ENCODE measurements around the gene UBTD2. TPM values are rescaled to one million over a fixed set of nuclear protein-coding genes. Genes with fewer than 3 reads are reported as not detected.

Gene UBTD2
- polyA plus RNA-seq, 1 experiment, result 9.4 TPM

- Histone ChIP-seq H3K36me3 (ENCODE audit: control insufficient read depth, insufficient read depth, low read length) (peaks cover 8% of the 10 kb centered on the region), H3K4me3 (ENCODE audit: low read depth, low read length) (no peak overlapping the region), H3K27me3 (ENCODE audit: control insufficient read depth, insufficient read depth, low read length) (no peaks in the 10 kb centered on the region)
- DNase-seq (ENCODE audit: low read depth), result no peak
- ChIA-PET POLR2A (no interaction called here), CTCF (no interaction called here)
- TF ChIP-seq, protein P1, sequence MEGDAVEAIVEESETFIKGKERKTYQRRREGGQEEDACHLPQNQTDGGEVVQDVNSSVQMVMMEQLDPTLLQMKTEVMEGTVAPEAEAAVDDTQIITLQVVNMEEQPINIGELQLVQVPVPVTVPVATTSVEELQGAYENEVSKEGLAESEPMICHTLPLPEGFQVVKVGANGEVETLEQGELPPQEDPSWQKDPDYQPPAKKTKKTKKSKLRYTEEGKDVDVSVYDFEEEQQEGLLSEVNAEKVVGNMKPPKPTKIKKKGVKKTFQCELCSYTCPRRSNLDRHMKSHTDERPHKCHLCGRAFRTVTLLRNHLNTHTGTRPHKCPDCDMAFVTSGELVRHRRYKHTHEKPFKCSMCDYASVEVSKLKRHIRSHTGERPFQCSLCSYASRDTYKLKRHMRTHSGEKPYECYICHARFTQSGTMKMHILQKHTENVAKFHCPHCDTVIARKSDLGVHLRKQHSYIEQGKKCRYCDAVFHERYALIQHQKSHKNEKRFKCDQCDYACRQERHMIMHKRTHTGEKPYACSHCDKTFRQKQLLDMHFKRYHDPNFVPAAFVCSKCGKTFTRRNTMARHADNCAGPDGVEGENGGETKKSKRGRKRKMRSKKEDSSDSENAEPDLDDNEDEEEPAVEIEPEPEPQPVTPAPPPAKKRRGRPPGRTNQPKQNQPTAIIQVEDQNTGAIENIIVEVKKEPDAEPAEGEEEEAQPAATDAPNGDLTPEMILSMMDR (IDR thresholded peaks at IDR 0.05; ENCODE audit: insufficient read depth, low read depth, low read length), result no peak
Observed at GRCh38 chr5:172171118-172171517, 112.4 kb downstream of the UBTD2 start.

DNA sequence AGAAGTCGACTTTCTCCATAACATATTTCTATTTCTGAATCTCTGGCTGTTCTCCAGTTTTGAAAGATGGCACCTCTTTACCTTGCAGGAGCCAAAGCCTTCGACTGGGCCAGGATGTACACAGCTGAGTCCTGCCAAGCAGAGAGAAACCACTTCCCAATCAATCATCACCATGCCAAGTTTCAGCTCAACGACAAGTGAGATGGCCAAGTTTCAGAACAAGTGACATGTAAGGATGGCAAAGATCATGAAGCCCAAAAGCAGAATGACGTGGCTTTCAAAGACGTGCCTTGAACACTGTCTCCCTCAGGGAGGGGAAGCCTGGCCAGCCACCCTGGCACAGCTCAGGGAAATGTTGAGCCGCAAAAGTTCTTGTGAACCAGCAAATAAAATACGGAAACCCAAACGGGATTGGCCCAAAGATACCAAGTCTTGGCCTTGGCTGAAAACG lies 113.3 kb downstream of the UBTD2 start:
- no peak for DNase-seq (ENCODE audit: low read depth)
- Histone ChIP-seq H3K27me3 (ENCODE audit: control insufficient read depth, insufficient read depth, low read length) (no peaks in the 10 kb centered on the region), H3K36me3 (ENCODE audit: control insufficient read depth, insufficient read depth, low read length) (peaks cover 8% of the 10 kb centered on the region), H3K4me3 (ENCODE audit: low read depth, low read length) (no peak overlapping the region)
- ChIA-PET CTCF (no interaction called here), POLR2A (no interaction called here)
- TF ChIP-seq, protein P1 (IDR thresholded peaks at IDR 0.05; ENCODE audit: insufficient read depth, low read depth, low read length), result no peak

- no peak overlapping the region for H3K4me3 ChIP-seq (ENCODE audit: low read depth, low read length)
- DNase-seq (ENCODE audit: low read depth), result no peak
- POLR2A ChIA-PET, result no interaction called here
- CTCF ChIA-PET, result no interaction called here
- TF ChIP-seq, protein P1 (IDR thresholded peaks at IDR 0.05; ENCODE audit: insufficient read depth, low read depth, low read length), result no peak
- H3K27me3 ChIP-seq (ENCODE audit: control insufficient read depth, insufficient read depth, low read length), result no peaks in the 10 kb centered on the region
- H3K36me3 ChIP-seq (ENCODE audit: control insufficient read depth, insufficient read depth, low read length), result peaks cover 8% of the 10 kb centered on the region
Observed at GRCh38 chr5:172169216-172169615, 114.3 kb downstream of the UBTD2 start.

DNA sequence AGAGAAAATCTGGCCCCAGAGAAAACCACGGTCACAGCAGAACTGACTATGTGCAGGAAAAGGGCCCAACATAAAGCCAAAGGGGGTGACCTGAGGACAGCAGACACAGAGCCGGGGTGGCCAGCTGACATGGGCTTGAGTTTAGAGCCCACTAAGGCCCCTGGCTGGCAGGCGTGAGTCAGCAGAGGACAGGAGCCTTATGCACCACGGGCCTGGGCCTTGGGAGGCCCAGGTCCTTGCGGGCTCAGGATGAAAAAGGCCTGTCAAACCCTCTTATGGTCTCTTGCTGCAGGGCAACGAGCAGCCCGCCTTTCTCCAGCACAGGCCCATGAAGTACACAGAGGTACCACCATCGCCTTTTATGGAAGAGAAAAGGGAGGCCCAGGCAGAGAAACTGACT lies 115.3 kb downstream of the UBTD2 start:
- TF ChIP-seq, protein P1 (IDR thresholded peaks at IDR 0.05; ENCODE audit: insufficient read depth, low read depth, low read length), result no peak
- CTCF ChIA-PET, result no interaction called here
- POLR2A ChIA-PET, result no interaction called here
- DNase-seq (ENCODE audit: low read depth), result no peak
- Histone ChIP-seq H3K4me3 (ENCODE audit: low read depth, low read length) (no peak overlapping the region), H3K36me3 (ENCODE audit: control insufficient read depth, insufficient read depth, low read length) (peaks cover 5% of the 10 kb centered on the region), H3K27me3 (ENCODE audit: control insufficient read depth, insufficient read depth, low read length) (no peaks in the 10 kb centered on the region)

GRCh38 chr5:172167895-172168294 lies 115.7 kb downstream of the UBTD2 start:
- POLR2A ChIA-PET, result no interaction called here
- Histone ChIP-seq H3K27me3 (ENCODE audit: control insufficient read depth, insufficient read depth, low read length) (no peaks in the 10 kb centered on the region), H3K36me3 (ENCODE audit: control insufficient read depth, insufficient read depth, low read length) (peaks cover 5% of the 10 kb centered on the region), H3K4me3 (ENCODE audit: low read depth, low read length) (no peak overlapping the region)
- CTCF ChIA-PET, result interaction anchor here (0.6 to 1.3 kb wide), 2 partner anchors 8 to 19 kb away, joined by 3 read pairs; no protein-coding TSS in a partner anchor
- no peak for DNase-seq (ENCODE audit: low read depth)
- TF ChIP-seq, protein P1 (IDR thresholded peaks at IDR 0.05; ENCODE audit: insufficient read depth, low read depth, low read length), result no peak
